Mesodermal cell (in vitro differentiated cells): ENCODE measurements around the gene YWHAE.
"Not testable (repeated sequence)": the region's sequence is repeated elsewhere in the genome, so short reads cannot be mapped to it uniquely, and the experiment has no call there.

Source experiments
- H3K27ac ChIP-seq: 2 replicates; pipeline ENCODE4 v1.7.0; 2013; ENCODE audit warnings: mild to moderate bottlenecking, low read depth, low read length, moderate library complexity; ENCODE audit not compliant: severe bottlenecking
- H3K36me3 ChIP-seq: 2 replicates; pipeline ENCODE4 v1.7.1; 2013; ENCODE audit warnings: mild to moderate bottlenecking, low read length, moderate library complexity; ENCODE audit not compliant: control insufficient read depth, insufficient read depth
- H3K4me1 ChIP-seq: one replicate; pipeline ENCODE4 v1.7.1; 2013; ENCODE audit warnings: mild to moderate bottlenecking, low read length; ENCODE audit not compliant: insufficient read depth, control insufficient read depth, poor library complexity, severe bottlenecking
- H3K4me3 ChIP-seq: 2 replicates; pipeline ENCODE4 v1.7.0; 2013; ENCODE audit warnings: low read length, control low read depth, mild to moderate bottlenecking; ENCODE audit not compliant: insufficient read depth, poor library complexity, severe bottlenecking; ENCODE audit errors: extremely low read depth
- H3K9me3 ChIP-seq: 2 replicates; pipeline ENCODE4 v1.7.1; 2013; ENCODE audit warnings: mild to moderate bottlenecking, low read length, moderate library complexity; ENCODE audit not compliant: control insufficient read depth
- WGBS, 2 experiments: methylation state at CpG; one replicate each; pipeline ENCODE4 v1.1.5; 2013; ENCODE audit warnings: missing lambda C conversion rate in 2 of 2; ENCODE audit not compliant: insufficient coverage in 2 of 2; 5-methylcytosine and 5-hydroxymethylcytosine counted together

Gene YWHAE

GRCh38 chr17:1386265-1386664, 13.8 kb downstream of the YWHAE start:
- Histone ChIP-seq H3K4me3 (no peak overlapping the region), H3K36me3 (peaks cover 60% of the 10 kb centered on the region), H3K27ac (no peak overlapping the region), H3K4me1 (peaks cover 7% of the 10 kb centered on the region), H3K9me3 (no peaks in the 10 kb centered on the region)
- 100% methylated on average over 1 of the region's 2 CpGs; no CpG with 5 or more reads in 1 of the 2 experiments for WGBS, 2 experiments

- Histone ChIP-seq H3K4me1 (peaks cover 3% of the 10 kb centered on the region), H3K36me3 (peaks cover 61% of the 10 kb centered on the region), H3K9me3 (no peaks in the 10 kb centered on the region), H3K4me3 (no peak overlapping the region), H3K27ac (no peak overlapping the region)
- WGBS, 2 experiments: 75 to 100% methylated on average over 2 of the region's 2 CpGs
Observed at GRCh38 chr17:1385861-1386260, 14.2 kb downstream of the YWHAE start.

- WGBS, 2 experiments: 83 to 89% methylated on average over 1 of the region's 1 CpG
- no peak overlapping the region for H3K27ac ChIP-seq
- H3K36me3 ChIP-seq: peaks cover 59% of the 10 kb centered on the region
- no peaks in the 10 kb centered on the region for H3K9me3 ChIP-seq
- peaks cover 9% of the 10 kb centered on the region for H3K4me1 ChIP-seq
- H3K4me3 ChIP-seq: no peak overlapping the region
Observed at GRCh38 chr17:1384905-1385435, 15.1 kb downstream of the YWHAE start.

DNA sequence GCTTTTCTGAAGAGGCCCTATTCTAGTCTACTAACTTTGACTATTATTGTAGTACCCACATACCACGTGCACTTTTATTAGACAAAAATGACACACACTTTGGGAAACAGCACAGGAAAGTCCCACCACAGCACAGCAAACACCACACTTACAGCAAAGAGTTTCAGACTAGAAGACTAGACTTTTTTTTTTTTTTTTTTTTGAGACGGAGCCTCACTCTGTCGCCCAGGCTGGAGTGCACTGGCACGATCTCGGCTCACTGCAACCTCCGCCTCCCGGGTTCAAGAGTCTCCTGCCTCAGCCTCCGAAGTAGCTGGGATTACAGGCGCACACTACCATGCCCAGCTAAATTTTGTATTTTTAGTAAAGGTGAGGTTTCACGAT, 20.1 kb downstream of the YWHAE start:
- WGBS, 2 experiments: 97 to 99% methylated on average over 7 to 9 of the region's 10 CpGs
- Histone ChIP-seq H3K27ac (no peak overlapping the region), H3K4me1 (peaks cover 10% of the 10 kb centered on the region), H3K9me3 (no peaks in the 10 kb centered on the region), H3K36me3 (peaks cover 62% of the 10 kb centered on the region), H3K4me3 (no peak overlapping the region)

GRCh38 chr17:1379208-1379929, 20.7 kb downstream of the YWHAE start:
- H3K4me1 ChIP-seq: peaks cover 10% of the 10 kb centered on the region
- 100% methylated on average over 4 to 5 of the region's 11 CpGs for WGBS, 2 experiments
- no peak overlapping the region for H3K4me3 ChIP-seq
- H3K9me3 ChIP-seq: no peaks in the 10 kb centered on the region
- H3K36me3 ChIP-seq: peaks cover 61% of the 10 kb centered on the region
- no peak overlapping the region for H3K27ac ChIP-seq

DNA sequence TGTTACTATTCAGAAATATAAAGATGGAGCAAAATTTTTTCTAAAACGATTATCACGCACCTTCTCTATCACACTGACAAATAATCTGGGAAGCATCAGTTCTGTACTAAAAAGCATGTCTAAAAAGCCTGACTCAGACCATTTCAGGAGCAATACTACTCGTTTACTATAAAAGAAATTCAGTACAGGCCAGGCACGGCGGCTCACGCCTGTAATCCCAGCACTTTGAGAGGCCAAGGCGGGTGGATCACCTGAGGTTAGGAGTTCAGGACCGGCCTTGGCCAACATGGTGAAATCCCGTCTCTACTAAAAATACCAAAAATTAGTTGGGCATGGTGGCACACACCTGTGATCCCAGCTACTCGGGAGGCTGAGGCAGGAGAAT, 21.6 kb downstream of the YWHAE start:
- not testable (repeated sequence) for H3K9me3 ChIP-seq, H3K27ac ChIP-seq, H3K4me3 ChIP-seq, H3K4me1 ChIP-seq
- peaks cover 62% of the 10 kb centered on the region for H3K36me3 ChIP-seq
- 93 to 96% methylated on average over 10 of the region's 10 CpGs for WGBS, 2 experiments

- H3K36me3 ChIP-seq: peaks cover 72% of the 10 kb centered on the region
Observed at GRCh38 chr17:1377334-1377733, 22.7 kb downstream of the YWHAE start.

DNA sequence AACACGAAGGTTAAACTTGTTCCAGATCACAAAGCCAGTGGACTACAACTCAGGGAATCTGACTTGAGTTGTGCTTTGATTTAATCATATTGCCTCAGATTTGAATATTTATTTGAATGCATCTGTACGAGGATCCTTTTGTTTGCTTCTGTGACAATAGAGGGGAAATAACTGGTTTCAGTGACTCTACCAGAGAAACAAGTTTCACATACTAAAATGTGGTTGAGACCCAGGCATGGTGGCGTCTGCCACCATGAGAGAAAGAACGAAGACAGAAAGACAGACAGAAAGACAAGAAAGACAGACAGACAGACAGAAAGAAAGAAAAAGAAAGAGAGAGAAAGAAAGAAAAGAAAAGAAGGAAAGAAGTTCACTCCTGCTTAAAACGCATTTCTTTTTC, 24.0 kb downstream of the YWHAE start:
- peaks cover 77% of the 10 kb centered on the region for H3K36me3 ChIP-seq
- H3K4me1 ChIP-seq: peaks cover 10% of the 10 kb centered on the region
- no peaks in the 10 kb centered on the region for H3K9me3 ChIP-seq
- H3K27ac ChIP-seq: peak overlapping the region; percentile 31
- WGBS, 2 experiments: 75 to 91% methylated on average over 1 to 4 of the region's 5 CpGs
- no peak overlapping the region for H3K4me3 ChIP-seq

More at GRCh38 chr17:1377334-1377733, 22.7 kb downstream of the YWHAE start:
- Histone ChIP-seq H3K4me1 (peaks cover 10% of the 10 kb centered on the region), H3K27ac (no peak overlapping the region), H3K9me3 (no peaks in the 10 kb centered on the region), H3K4me3 (no peak overlapping the region)
- 81 to 96% methylated on average over 3 of the region's 3 CpGs for WGBS, 2 experiments

- Histone ChIP-seq H3K4me1 (peaks cover 10% of the 10 kb centered on the region), H3K4me3 (no peak overlapping the region), H3K27ac (no peak overlapping the region), H3K36me3 (peaks cover 82% of the 10 kb centered on the region), H3K9me3 (no peaks in the 10 kb centered on the region)
- 92 to 100% methylated on average over 1 of the region's 2 CpGs for WGBS, 2 experiments
Observed at GRCh38 chr17:1375615-1376014, 24.4 kb downstream of the YWHAE start.

DNA sequence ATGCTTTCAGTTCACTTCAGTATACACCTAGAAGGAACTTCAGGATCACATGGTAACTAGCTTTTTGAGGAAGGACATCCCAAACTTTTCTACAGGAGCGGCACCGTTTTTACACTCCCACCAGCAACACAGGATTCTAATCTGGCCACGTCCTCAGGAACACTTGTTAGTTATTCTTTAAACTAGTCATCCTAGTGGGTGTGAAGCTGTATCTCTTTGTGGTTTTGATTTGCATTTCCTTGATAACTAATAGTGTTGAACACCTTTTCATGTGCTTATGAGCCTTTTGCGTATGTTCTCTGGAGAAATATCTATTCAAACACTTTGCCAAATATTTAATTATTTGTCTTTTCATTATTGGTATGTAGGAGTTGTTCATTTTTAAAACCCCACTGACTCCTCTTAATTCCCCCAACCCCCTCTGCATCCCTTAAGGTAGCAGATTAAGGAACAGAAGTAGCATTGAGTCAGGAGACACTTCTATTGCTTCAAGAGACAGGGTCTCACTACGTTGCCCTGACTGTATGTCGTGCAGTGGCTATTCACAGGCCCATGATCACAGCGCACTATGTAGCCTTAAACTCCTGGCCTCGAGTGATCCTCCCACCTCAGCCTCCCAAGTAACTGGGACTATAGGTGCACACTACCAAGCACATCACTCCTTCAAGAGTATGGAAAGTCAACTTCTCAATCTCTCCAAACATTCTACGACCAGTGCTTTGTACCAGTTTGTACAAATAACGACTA, 25.4 kb downstream of the YWHAE start:
- WGBS, 2 experiments: 93 to 97% methylated on average over 6 to 8 of the region's 10 CpGs
- H3K36me3 ChIP-seq: peaks cover 79% of the 10 kb centered on the region

More for the DNA sequence above, 25.4 kb downstream of the YWHAE start:
- peaks cover 3% of the 10 kb centered on the region for H3K4me1 ChIP-seq
- no peaks in the 10 kb centered on the region for H3K9me3 ChIP-seq
- peak overlapping the region; percentile 10 for H3K27ac ChIP-seq
- H3K4me3 ChIP-seq: no peak overlapping the region
